H9 (cell line): Measurements from ENCODE around the gene MBTD1. TPM values are rescaled to one million over a fixed set of nuclear protein-coding genes. Genes with fewer than 3 reads are reported as not detected.

Experiments
- DNase-seq: peaks from one replicate; pipeline ENCODE4 v3.0.0-alpha.2; 2017
- H2AFZ ChIP-seq: one replicate; pipeline ENCODE4 v1.6.1; 2013; ENCODE audit warnings: mild to moderate bottlenecking, low read length, control low read depth, moderate library complexity
- H2AK5ac ChIP-seq: 2 replicates; pipeline ENCODE4 v1.6.1; 2013; ENCODE audit warnings: low read length, control low read depth, mixed read lengths; ENCODE audit not compliant: insufficient read length
- H2BK120ac ChIP-seq: one replicate; pipeline ENCODE4 v1.6.1; 2013; ENCODE audit warnings: low read depth, mild to moderate bottlenecking, low read length, control low read depth, inconsistent platforms; ENCODE audit not compliant: poor library complexity, severe bottlenecking
- H2BK12ac ChIP-seq: 2 replicates; pipeline ENCODE4 v1.6.1; 2013; ENCODE audit warnings: low read length, control low read depth, mixed read lengths, low read depth; ENCODE audit not compliant: insufficient read length
- H2BK15ac ChIP-seq: 2 replicates; pipeline ENCODE4 v1.6.1; 2013; ENCODE audit warnings: low read depth, low read length, control low read depth
- H2BK20ac ChIP-seq: one replicate; pipeline ENCODE4 v1.6.1; 2013; ENCODE audit warnings: low read depth, mild to moderate bottlenecking, low read length, control low read depth, inconsistent platforms; ENCODE audit not compliant: poor library complexity, severe bottlenecking
- H2BK5ac ChIP-seq: 2 replicates; pipeline ENCODE4 v1.6.1; 2013; ENCODE audit warnings: low read length, control low read depth, mixed read lengths; ENCODE audit not compliant: insufficient read length
- H3K14ac ChIP-seq: 2 replicates; pipeline ENCODE4 v1.6.1; 2013; ENCODE audit warnings: low read length, control low read depth; ENCODE audit not compliant: insufficient read depth
- H3K18ac ChIP-seq: 2 replicates; pipeline ENCODE4 v1.6.1; 2013; ENCODE audit warnings: low read depth, mild to moderate bottlenecking, mixed read lengths, low read length, control low read depth; ENCODE audit not compliant: insufficient read length
- H3K23ac ChIP-seq: 2 replicates; pipeline ENCODE4 v1.6.1; 2013; ENCODE audit warnings: low read length, control low read depth, mixed read lengths, low read depth; ENCODE audit not compliant: insufficient read length
- H3K23me2 ChIP-seq: 2 replicates; pipeline ENCODE4 v1.6.1; 2013; ENCODE audit warnings: low read depth, mild to moderate bottlenecking, mixed read lengths, low read length, control low read depth; ENCODE audit not compliant: insufficient read length, poor library complexity, severe bottlenecking
- H3K27ac ChIP-seq: 2 replicates; pipeline ENCODE4 v1.5.1; 2013; ENCODE audit warnings: low read length, control low read depth, mixed read lengths, low read depth; ENCODE audit not compliant: insufficient read length
- H3K27me3 ChIP-seq: 2 replicates; pipeline ENCODE4 v1.6.1; 2013; ENCODE audit warnings: low read length, control low read depth, inconsistent platforms; ENCODE audit not compliant: insufficient read depth
- H3K4ac ChIP-seq: 2 replicates; pipeline ENCODE4 v1.6.1; 2013; ENCODE audit warnings: low read depth, mild to moderate bottlenecking, control low read depth, inconsistent platforms, low read length, moderate library complexity
- H3K4me1 ChIP-seq: 2 replicates; pipeline ENCODE4 v1.6.1; 2013; ENCODE audit warnings: low read length, control low read depth, inconsistent platforms; ENCODE audit not compliant: insufficient read depth
- H3K4me2 ChIP-seq: 2 replicates; pipeline ENCODE4 v1.6.1; 2013; ENCODE audit warnings: low read length, control low read depth, mixed read lengths; ENCODE audit not compliant: insufficient read length, insufficient read depth
- H3K56ac ChIP-seq: 2 replicates; pipeline ENCODE4 v1.6.1; 2013; ENCODE audit warnings: low read depth, mild to moderate bottlenecking, mixed read lengths, low read length, control low read depth; ENCODE audit not compliant: insufficient read length
- H3K79me1 ChIP-seq: 2 replicates; pipeline ENCODE4 v1.6.1; 2013; ENCODE audit warnings: low read depth, mild to moderate bottlenecking, moderate library complexity, low read length, control low read depth, inconsistent platforms; ENCODE audit not compliant: insufficient read depth, poor library complexity, severe bottlenecking
- H3K79me2 ChIP-seq: 2 replicates; pipeline ENCODE4 v1.6.1; 2013; ENCODE audit warnings: low read length, control low read depth, inconsistent platforms; ENCODE audit not compliant: insufficient read depth
- H3K9ac ChIP-seq: 2 replicates; pipeline ENCODE4 v1.6.1; 2013; ENCODE audit warnings: low read length, control low read depth, mixed read lengths; ENCODE audit not compliant: insufficient read length; ENCODE audit errors: extremely low read depth
- H3K9me3 ChIP-seq: one replicate; pipeline ENCODE4 v1.6.1; 2013; ENCODE audit warnings: low read depth, low read length, inconsistent platforms; ENCODE audit not compliant: control insufficient read depth
- H3T11ph ChIP-seq: one replicate; pipeline ENCODE4 v1.6.1; 2013; ENCODE audit warnings: mild to moderate bottlenecking, low read length, control low read depth, inconsistent platforms
- H4K20me1 ChIP-seq: one replicate; pipeline ENCODE4 v1.6.1; 2013; ENCODE audit not compliant: control insufficient read depth, insufficient read length, insufficient read depth
- H4K5ac ChIP-seq: 2 replicates; pipeline ENCODE4 v1.6.1; 2013; ENCODE audit warnings: low read depth, mild to moderate bottlenecking, mixed read lengths, low read length, control low read depth; ENCODE audit not compliant: insufficient read length
- H4K8ac ChIP-seq: replicated peaks from 2 replicates; pipeline ENCODE4 v1.6.1; 2013; ENCODE audit warnings: low read length, control low read depth, mixed read lengths, low read depth; ENCODE audit not compliant: insufficient read length
- H4K91ac ChIP-seq: 2 replicates; pipeline ENCODE4 v1.6.1; 2013; ENCODE audit warnings: low read depth, mild to moderate bottlenecking, moderate library complexity, mixed read lengths, low read length, control low read depth; ENCODE audit not compliant: insufficient read length
- H3K27ac Mint-ChIP-seq, 3 experiments: 2 replicates in 2 of 3; 3 replicates in 1 of 3; pipeline ENCODE4 v1.8.0; 2020 to 2021; ENCODE audit warnings: mixed read lengths in 3 of 3, mild to moderate bottlenecking in 1 of 3, moderate library complexity in 1 of 3
- H3K27me3 Mint-ChIP-seq: 2 replicates; pipeline ENCODE4 v1.8.0; 2021; ENCODE audit warnings: low read depth, mild to moderate bottlenecking, moderate library complexity, mixed read lengths
- H3K36me3 Mint-ChIP-seq, 3 experiments: 2 replicates in 2 of 3; 3 replicates in 1 of 3; pipeline ENCODE4 v1.8.0; 2020 to 2021; ENCODE audit warnings: low read depth in 3 of 3, mixed read lengths in 3 of 3; ENCODE audit not compliant: insufficient read depth in 1 of 3
- H3K4me1 Mint-ChIP-seq, 2 experiments: 2 replicates each; pipeline ENCODE4 v1.8.0; 2020; ENCODE audit warnings: mixed read lengths in 2 of 2
- H3K4me3 Mint-ChIP-seq, 2 experiments: 2 replicates in 1 of 2; 3 replicates in 1 of 2; pipeline ENCODE4 v1.8.0; 2020 to 2021; ENCODE audit warnings: mild to moderate bottlenecking in 2 of 2, mixed read lengths in 2 of 2, moderate library complexity in 1 of 2
- H3K9me3 Mint-ChIP-seq, 2 experiments: 2 replicates in 1 of 2; 3 replicates in 1 of 2; pipeline ENCODE4 v1.8.0; 2020; ENCODE audit warnings: mild to moderate bottlenecking in 2 of 2, mixed read lengths in 2 of 2, moderate library complexity in 1 of 2
- CTCF ChIP-seq: fragments of 200-600 bp; sonication (generic); conservative IDR thresholded peaks from 3 replicates; pipeline ENCODE4 v1.8.0; 2021; ENCODE audit warnings: antibody characterized with exemption, mild to moderate bottlenecking
- whole genome bisulfite sequencing: extraction: QIAGEN DNeasy Blood & Tissue Kit; methylation state at CpG from one replicate; pipeline ENCODE4 v1.1.7; 2013; ENCODE audit warnings: missing lambda C conversion rate, low lambda C conversion rate, mixed read lengths; ENCODE audit not compliant: insufficient read length; ENCODE audit errors: extremely low coverage; 5-methylcytosine and 5-hydroxymethylcytosine counted together
- total RNA-seq: library from RNA; stranded (reverse); gene quantifications from 2 replicates; pipeline ENCODE4 v1.2.1, GENCODE V29; 2021

The MBTD1 gene
- total RNA-seq, 1 experiment from 2014 or later, result 49.6 TPM

- H2BK5ac ChIP-seq, result no peak overlapping the region
- peaks cover 9 to 69% (median 56%) of the 10 kb centered on the region in 3 experiments; a peak in 6 of 7 replicates for H3K36me3 Mint-ChIP-seq
- H4K8ac ChIP-seq, result no peak overlapping the region
- no peak overlapping the region for H4K5ac ChIP-seq
- no peak overlapping the region for H2BK15ac ChIP-seq
- DNase-seq, result no peak
- H3K4me1 Mint-ChIP-seq, result no peaks in the 10 kb centered on the region
- H2BK120ac ChIP-seq, result no peak overlapping the region
- no peaks in the 10 kb centered on the region for H3K9me3 Mint-ChIP-seq
- no peak overlapping the region for H2BK12ac ChIP-seq
- H3K14ac ChIP-seq, result no peak overlapping the region
- no peaks in the 10 kb centered on the region for H3K23me2 ChIP-seq
- no peaks in the 10 kb centered on the region for H3K27me3 ChIP-seq
- no CpG with 5 or more reads among the region's 2 CpGs for WGBS
- H3K56ac ChIP-seq, result no peak overlapping the region
- H3K9me3 ChIP-seq, result no peaks in the 10 kb centered on the region
- no peaks in the 10 kb centered on the region for H3K4me1 ChIP-seq
- no peaks in the 10 kb centered on the region for H3K27me3 Mint-ChIP-seq
- no peaks in the 10 kb centered on the region for H4K20me1 ChIP-seq
- no peak overlapping the region for H2AFZ ChIP-seq
- H3K79me2 ChIP-seq, result no peaks in the 10 kb centered on the region
- no peak overlapping the region for H3T11ph ChIP-seq
- no peak overlapping the region for H3K9ac ChIP-seq
- no peak overlapping the region for H3K23ac ChIP-seq
- H3K4ac ChIP-seq, result no peak overlapping the region
- no peak overlapping the region for H3K27ac Mint-ChIP-seq
- H3K4me2 ChIP-seq, result no peak overlapping the region
- TF ChIP-seq CTCF, result no peak
- no peak overlapping the region for H3K27ac ChIP-seq
- no peak overlapping the region for H3K4me3 Mint-ChIP-seq
- H3K18ac ChIP-seq, result no peak overlapping the region
- H3K79me1 ChIP-seq, result no peaks in the 10 kb centered on the region
- no peak overlapping the region for H4K91ac ChIP-seq
- no peak overlapping the region for H2BK20ac ChIP-seq
- H2AK5ac ChIP-seq, result no peak overlapping the region
These were observed 59.0 kb downstream of the MBTD1 start for GRCh38 chr17:51200846-51201245.
